SK-N-SH (cell line): ENCODE measurements around the gene DNAJA3. TPM values are rescaled to one million over a fixed set of nuclear protein-coding genes. Genes with fewer than 3 reads are reported as not detected.

Source experiments
- CTCF ChIA-PET: fragments of 300-600, 350-600 bp; formaldehyde crosslinking; extraction: SDS; loops from one replicate; lab custom pipeline; 2021; lab: Yijun Ruan, JAX
- POLR2A ChIA-PET: fragments of 350-600 bp; sonication (Branson Sonifier 250); formaldehyde crosslinking; extraction: SDS; loops from one replicate; lab custom pipeline; 2020; ENCODE audit warnings: antibody characterized with exemption, inconsistent platforms; lab: Yijun Ruan, JAX
- DNase-seq: peaks from one replicate; pipeline ENCODE4 v3.0.0; 2012
- H2AFZ ChIP-seq: fragments of 200-600 bp; sonication (generic); 2 replicates; pipeline ENCODE4 v1.8.1; 2016; ENCODE audit warnings: antibody characterized with exemption, mild to moderate bottlenecking, low read depth
- H3F3A ChIP-seq: fragments of 200-600 bp; sonication (generic); replicated peaks from 2 replicates; pipeline ENCODE3; 2016; ENCODE audit warnings: antibody characterized with exemption, mild to moderate bottlenecking; ENCODE audit not compliant: insufficient read depth
- H3K27ac ChIP-seq, 2 experiments: fragments of 200-500 bp in 1 of 2; fragments of 200-600 bp in 1 of 2; sonication (Bioruptor generic) in 1 of 2; sonication (generic), shearing (Covaris generic) in 1 of 2; 2 replicates each; pipeline versions ENCODE4 v1.5.1 to v1.6.1; 2014 to 2016; ENCODE audit warnings: low read depth in 2 of 2, inconsistent platforms in 1 of 2, low read length in 1 of 2, mild to moderate bottlenecking in 1 of 2, mixed read lengths in 1 of 2
- H3K27me3 ChIP-seq: fragments of 200-600 bp; sonication (generic), shearing (Covaris generic); 2 replicates; pipeline ENCODE4 v1.6.1; 2016; ENCODE audit warnings: mixed run types; ENCODE audit not compliant: insufficient read depth
- H3K36me3 ChIP-seq, 2 experiments: fragments of 200-500 bp in 1 of 2; fragments of 200-600 bp in 1 of 2; sonication (Bioruptor generic) in 1 of 2; sonication (generic) in 1 of 2; replicated peaks in 1 of 2; 2 replicates each; pipeline versions ENCODE3 to v1.5.1; 2014 to 2016; ENCODE audit warnings: low read length in 1 of 2, mild to moderate bottlenecking in 1 of 2; ENCODE audit not compliant: insufficient read depth in 2 of 2, control insufficient read depth in 1 of 2
- H3K4me1 ChIP-seq, 2 experiments: fragments of 200-500 bp in 1 of 2; fragments of 200-600 bp in 1 of 2; sonication (Bioruptor generic) in 1 of 2; sonication (generic), shearing (Covaris generic) in 1 of 2; 2 replicates each; pipeline versions ENCODE4 v1.5.1 to v1.6.1; 2014 to 2016; ENCODE audit warnings: low read depth in 1 of 2, low read length in 1 of 2, mixed run types in 1 of 2; ENCODE audit not compliant: insufficient read depth in 2 of 2, control insufficient read depth in 1 of 2
- H3K4me2 ChIP-seq: fragments of 200-600 bp; sonication (generic), shearing (Covaris generic); 2 replicates; pipeline ENCODE4 v1.6.1; 2017; ENCODE audit warnings: mixed run types
- H3K4me3 ChIP-seq, 2 experiments: fragments of 200-500 bp in 1 of 2; fragments of 200-600 bp in 1 of 2; sonication (Bioruptor generic) in 1 of 2; sonication (generic), shearing (Covaris generic) in 1 of 2; 2 replicates each; pipeline versions ENCODE4 v1.5.1 to v1.8.1; 2014 to 2016; ENCODE audit warnings: low read depth in 2 of 2, inconsistent platforms in 1 of 2, low read length in 1 of 2, mild to moderate bottlenecking in 1 of 2, mixed read lengths in 1 of 2, moderate library complexity in 1 of 2
- H3K79me2 ChIP-seq: fragments of 200-600 bp; sonication (generic); 2 replicates; pipeline ENCODE4 v1.8.1; 2017; ENCODE audit warnings: mild to moderate bottlenecking; ENCODE audit not compliant: insufficient read depth
- H3K9ac ChIP-seq: fragments of 200-600 bp; sonication (generic); 2 replicates; pipeline ENCODE4 v1.6.1; 2017; ENCODE audit warnings: mixed run types
- H3K9me2 ChIP-seq: fragments of 200-600 bp; sonication (generic); 2 replicates; pipeline ENCODE4 v1.6.1; 2017; ENCODE audit warnings: mixed run types
- H3K9me3 ChIP-seq: fragments of 200-600 bp; sonication (generic); 2 replicates; pipeline ENCODE4 v1.6.1; 2017; ENCODE audit warnings: mixed run types, mild to moderate bottlenecking, moderate library complexity
- H4K20me1 ChIP-seq: fragments of 200-600 bp; sonication (generic); 2 replicates; pipeline ENCODE4 v1.6.1; 2017; ENCODE audit warnings: mild to moderate bottlenecking, mixed run types; ENCODE audit not compliant: insufficient read depth
- ELF1 ChIP-seq: IDR thresholded peaks from 2 replicates; pipeline ENCODE4 v1.4.0; 2012
- FOSL2 ChIP-seq: IDR thresholded peaks from 2 replicates; pipeline ENCODE4 v1.4.0; 2012; ENCODE audit warnings: low read depth, mild to moderate bottlenecking, moderate library complexity, borderline replicate concordance
- FOXM1 ChIP-seq: IDR thresholded peaks from 2 replicates; pipeline ENCODE4 v1.4.0; 2012; ENCODE audit warnings: low read depth, mild to moderate bottlenecking
- GABPA ChIP-seq: IDR thresholded peaks from 2 replicates; pipeline ENCODE4 v1.4.0; 2012; ENCODE audit warnings: low read depth, mild to moderate bottlenecking
- JUND ChIP-seq: IDR thresholded peaks from 2 replicates; pipeline ENCODE4 v1.4.0; 2012
- MEF2A ChIP-seq: IDR thresholded peaks from 2 replicates; pipeline ENCODE4 v1.4.0; 2012; ENCODE audit warnings: low read depth, borderline replicate concordance
- MXI1 ChIP-seq: IDR thresholded peaks from 2 replicates; pipeline ENCODE4 v1.6.1; 2012; ENCODE audit warnings: mild to moderate bottlenecking, low read depth, low read length, improper control_type of control experiment
- RCOR1 ChIP-seq: fragments of 150-350 bp; IDR thresholded peaks from 2 replicates; pipeline ENCODE4 v1.6.1; 2017; ENCODE audit warnings: antibody characterized with exemption, low read length
- RXRA ChIP-seq: IDR thresholded peaks from 2 replicates; pipeline ENCODE4 v1.4.0; 2012; ENCODE audit warnings: low read depth, mild to moderate bottlenecking, borderline replicate concordance
- SMC3 ChIP-seq: IDR thresholded peaks from 2 replicates; pipeline ENCODE4 v1.6.1; 2012; ENCODE audit warnings: low read depth, low read length, improper control_type of control experiment
- TEAD4 ChIP-seq: IDR thresholded peaks from 2 replicates; pipeline ENCODE4 v1.4.0; 2012; ENCODE audit warnings: mild to moderate bottlenecking, borderline replicate concordance; ENCODE audit not compliant: insufficient read depth
- WGBS: methylation state at CpG from one replicate; pipeline ENCODE4 v1.1.6; 2017; ENCODE audit warnings: low lambda C conversion rate; 5-methylcytosine and 5-hydroxymethylcytosine counted together
- polyA plus RNA-seq, 3 experiments: library from polyadenylated mRNA; depleted of rRNA; stranded (reverse); fragments of >200 nt; gene quantifications; 2 replicates each; pipeline ENCODE4 v1.2.3, GENCODE V29; 2012
- TF ChIP-seq, protein P1 (sequence below): fragments of 150-350 bp; IDR thresholded peaks from 2 replicates; pipeline ENCODE4 v1.6.1; 2017; ENCODE audit warnings: antibody characterized with exemption, low read length, low read depth, borderline replicate concordance
- TF ChIP-seq, protein P2 (sequence below): IDR thresholded peaks from 2 replicates; pipeline ENCODE4 v1.4.0; 2012; ENCODE audit warnings: low read depth, borderline replicate concordance
- TF ChIP-seq, protein P3 (sequence below): IDR thresholded peaks from 2 replicates; pipeline ENCODE4; 2012

DNAJA3 gene
- polyA plus RNA-seq, 1 of the 3 experiments (the other 2 are of a cell fraction): 52.6 TPM

DNA sequence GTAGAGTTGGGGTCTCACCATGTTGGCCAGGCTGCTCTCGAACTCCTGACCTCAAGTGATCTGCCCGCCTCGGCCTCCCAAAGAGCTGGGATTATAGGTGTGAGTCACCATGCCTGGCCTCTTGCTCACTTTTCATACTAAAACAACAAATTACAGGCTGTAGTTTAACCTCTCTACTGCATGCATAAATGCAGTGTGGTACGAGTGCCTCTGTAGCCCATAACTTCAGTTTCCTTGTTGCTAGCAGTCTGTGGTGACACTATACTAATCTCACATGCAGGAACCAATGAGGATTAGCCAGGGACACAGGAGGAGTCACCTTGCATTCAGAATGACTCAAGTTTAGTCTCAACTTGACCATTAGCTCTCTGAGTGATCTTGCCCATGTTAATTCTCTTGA is 70.6 kb downstream of the DNAJA3 start:
- peaks cover 3 to 39% of the 10 kb centered on the region in 2 experiments; a peak in 3 of 4 replicates for H3K4me1 ChIP-seq
- peaks cover 39% of the 10 kb centered on the region for H3F3A ChIP-seq
- no peak overlapping the region for H3K4me3 ChIP-seq
- DNase-seq: no peak
- H4K20me1 ChIP-seq: peaks cover 8% of the 10 kb centered on the region; the same call in 1 of the 2 replicates
- no peaks in the 10 kb centered on the region for H3K36me3 ChIP-seq
- no peak overlapping the region for H3K4me2 ChIP-seq
- 0 out of 2 replicates have a peak overlapping the region, but pooled peaks have one; percentile 25 for H3K9ac ChIP-seq
- no peak overlapping the region for H2AFZ ChIP-seq
- 60% methylated on average over 4 of the region's 4 CpGs for WGBS
- H3K27me3 ChIP-seq: no peaks in the 10 kb centered on the region
- peak overlapping the region in 1 of 2 experiments; percentile 80; a peak in 2 of 4 replicates for H3K27ac ChIP-seq
- TF ChIP-seq RXRA: peak; percentile 46; the same call in 1 of the 2 replicates
- no peak for TF ChIP-seq FOXM1
- TF ChIP-seq FOSL2: peak; percentile 68
- TF ChIP-seq MEF2A: no peak
- ChIA-PET CTCF (interaction anchor here (1.2 kb wide), 1 partner anchor 11 kb away, joined by 6 read pairs; no protein-coding TSS in a partner anchor), POLR2A (no interaction called here)
- no peaks in the 10 kb centered on the region for H3K9me3 ChIP-seq
- peaks cover 79% of the 10 kb centered on the region for H3K79me2 ChIP-seq
- no peaks in the 10 kb centered on the region for H3K9me2 ChIP-seq

DNA sequence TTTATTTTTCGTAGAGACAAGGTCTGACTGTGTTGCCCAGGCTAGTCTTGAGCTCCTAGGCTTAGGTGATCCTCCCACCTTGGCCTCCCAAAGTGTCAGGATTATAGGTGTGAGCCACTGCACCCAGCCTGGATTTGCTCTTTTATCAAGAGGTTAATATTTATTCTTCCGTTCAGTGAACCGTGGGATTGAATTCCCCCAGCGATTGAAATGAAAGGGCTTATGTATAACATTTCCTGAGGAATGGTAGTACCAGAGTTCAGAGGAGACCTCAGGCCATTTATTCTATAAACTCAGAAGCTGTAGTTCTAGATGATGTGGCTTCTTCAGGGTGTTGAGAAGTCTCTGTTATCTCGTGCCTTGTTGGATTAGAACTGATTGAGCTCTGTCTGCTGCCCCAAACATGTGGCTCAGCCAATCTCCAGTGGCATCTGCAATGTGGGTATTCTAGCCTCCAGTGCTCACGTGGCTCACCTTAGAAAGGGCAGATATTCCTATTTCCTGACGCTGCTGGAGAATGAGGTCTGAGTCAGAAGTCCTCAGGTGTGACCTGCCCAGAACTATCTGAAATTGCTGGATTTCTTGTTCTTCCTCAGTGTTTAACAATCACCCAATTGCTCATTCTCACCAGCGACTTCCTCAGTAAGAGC is 73.0 kb downstream of the DNAJA3 start:
- Histone ChIP-seq H3K9me3 (no peaks in the 10 kb centered on the region), H2AFZ (no peak overlapping the region), H3K4me1 (peaks cover 7 to 44% of the 10 kb centered on the region in 2 experiments; a peak in 3 of 4 replicates), H3K9me2 (no peaks in the 10 kb centered on the region), H3K4me2 (no peak overlapping the region), H4K20me1 (peaks cover 8% of the 10 kb centered on the region; the same call in 1 of the 2 replicates), H3K9ac (no peak overlapping the region), H3K36me3 (no peaks in the 10 kb centered on the region), H3K4me3 (no peak overlapping the region), H3K79me2 (peaks cover 78% of the 10 kb centered on the region), H3K27me3 (no peaks in the 10 kb centered on the region), H3F3A (peaks cover 41% of the 10 kb centered on the region), H3K27ac (peak overlapping the region in 1 of 2 experiments; percentile 80; a peak in 1 of 4 replicates)
- no peak for DNase-seq
- TF ChIP-seq JUND (no peak), TEAD4 (no peak), MXI1 (no peak), SMC3 (no peak), RCOR1 (no peak), GABPA (no peak), ELF1 (no peak)
- TF ChIP-seq, protein P1, sequence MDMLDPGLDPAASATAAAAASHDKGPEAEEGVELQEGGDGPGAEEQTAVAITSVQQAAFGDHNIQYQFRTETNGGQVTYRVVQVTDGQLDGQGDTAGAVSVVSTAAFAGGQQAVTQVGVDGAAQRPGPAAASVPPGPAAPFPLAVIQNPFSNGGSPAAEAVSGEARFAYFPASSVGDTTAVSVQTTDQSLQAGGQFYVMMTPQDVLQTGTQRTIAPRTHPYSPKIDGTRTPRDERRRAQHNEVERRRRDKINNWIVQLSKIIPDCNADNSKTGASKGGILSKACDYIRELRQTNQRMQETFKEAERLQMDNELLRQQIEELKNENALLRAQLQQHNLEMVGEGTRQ: no peak
- TF ChIP-seq, protein P2, sequence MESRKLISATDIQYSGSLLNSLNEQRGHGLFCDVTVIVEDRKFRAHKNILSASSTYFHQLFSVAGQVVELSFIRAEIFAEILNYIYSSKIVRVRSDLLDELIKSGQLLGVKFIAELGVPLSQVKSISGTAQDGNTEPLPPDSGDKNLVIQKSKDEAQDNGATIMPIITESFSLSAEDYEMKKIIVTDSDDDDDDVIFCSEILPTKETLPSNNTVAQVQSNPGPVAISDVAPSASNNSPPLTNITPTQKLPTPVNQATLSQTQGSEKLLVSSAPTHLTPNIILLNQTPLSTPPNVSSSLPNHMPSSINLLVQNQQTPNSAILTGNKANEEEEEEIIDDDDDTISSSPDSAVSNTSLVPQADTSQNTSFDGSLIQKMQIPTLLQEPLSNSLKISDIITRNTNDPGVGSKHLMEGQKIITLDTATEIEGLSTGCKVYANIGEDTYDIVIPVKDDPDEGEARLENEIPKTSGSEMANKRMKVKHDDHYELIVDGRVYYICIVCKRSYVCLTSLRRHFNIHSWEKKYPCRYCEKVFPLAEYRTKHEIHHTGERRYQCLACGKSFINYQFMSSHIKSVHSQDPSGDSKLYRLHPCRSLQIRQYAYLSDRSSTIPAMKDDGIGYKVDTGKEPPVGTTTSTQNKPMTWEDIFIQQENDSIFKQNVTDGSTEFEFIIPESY: no peak
- TF ChIP-seq, protein P3, sequence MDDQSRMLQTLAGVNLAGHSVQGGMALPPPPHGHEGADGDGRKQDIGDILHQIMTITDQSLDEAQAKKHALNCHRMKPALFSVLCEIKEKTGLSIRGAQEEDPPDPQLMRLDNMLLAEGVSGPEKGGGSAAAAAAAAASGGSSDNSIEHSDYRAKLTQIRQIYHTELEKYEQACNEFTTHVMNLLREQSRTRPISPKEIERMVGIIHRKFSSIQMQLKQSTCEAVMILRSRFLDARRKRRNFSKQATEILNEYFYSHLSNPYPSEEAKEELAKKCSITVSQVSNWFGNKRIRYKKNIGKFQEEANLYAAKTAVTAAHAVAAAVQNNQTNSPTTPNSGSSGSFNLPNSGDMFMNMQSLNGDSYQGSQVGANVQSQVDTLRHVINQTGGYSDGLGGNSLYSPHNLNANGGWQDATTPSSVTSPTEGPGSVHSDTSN: no peak
- POLR2A ChIA-PET: no interaction called here
- 86% methylated on average over 8 of the region's 8 CpGs for WGBS
- CTCF ChIA-PET: interaction anchor here (0.9 to 4.6 kb wide), 4 partner anchors 8 to 50 kb away, joined by 3 to 23 read pairs (median 5); no protein-coding TSS in a partner anchor
